H1 (cell line): ENCODE measurements around the gene MMP17. TPM values are rescaled to one million over a fixed set of nuclear protein-coding genes. Genes with fewer than 3 reads are reported as not detected.
"Not testable (repeated sequence)": the region's sequence is repeated elsewhere in the genome, so short reads cannot be mapped to it uniquely, and the experiment has no call there.

Experiments used
- CTCF ChIA-PET: fragments of 300-600 bp; sonication (Branson Sonifier 250); formaldehyde crosslinking; loops from one replicate; lab custom pipeline; 2021; ENCODE audit not compliant: partially characterized antibody; lab: Charles Lee
- POLR2A ChIA-PET: fragments of 300-600 bp; sonication (Branson Sonifier 250); formaldehyde crosslinking; loops from one replicate; lab custom pipeline; 2021; ENCODE audit warnings: inconsistent platforms; ENCODE audit not compliant: partially characterized antibody; lab: Charles Lee
- DNase-seq, 2 experiments: peaks; one replicate each; pipeline versions ENCODE4 v3.0.0 to v3.0.0-alpha.2; 2010 to 2022; ENCODE audit warnings: low spot score in 2 of 2, low read depth in 1 of 2, mixed read lengths in 1 of 2
- FAIRE-seq: peaks from 2 replicates; lab custom pipeline; 2011; peaks lifted over from hg19 to GRCh38; lab: Jason Lieb, UNC
- H2AFZ ChIP-seq: 2 replicates; pipeline ENCODE4 v1.8.1; 2012; ENCODE audit warnings: low read length, inconsistent platforms
- H2AK5ac ChIP-seq: 2 replicates; pipeline ENCODE4 v1.6.1; 2013; ENCODE audit warnings: low read depth, low read length
- H2BK120ac ChIP-seq: replicated peaks from 2 replicates; pipeline ENCODE3; 2013; ENCODE audit warnings: low read depth, low read length, inconsistent platforms
- H2BK12ac ChIP-seq: 2 replicates; pipeline ENCODE4 v1.6.1; 2013; ENCODE audit warnings: low read depth, low read length
- H2BK15ac ChIP-seq: 2 replicates; pipeline ENCODE4 v1.6.1; 2013; ENCODE audit warnings: low read length
- H2BK20ac ChIP-seq: 2 replicates; pipeline ENCODE4 v1.6.1; 2013; ENCODE audit warnings: low read length
- H2BK5ac ChIP-seq: 2 replicates; pipeline ENCODE4 v1.6.1; 2013; ENCODE audit warnings: low read depth, low read length
- H3K14ac ChIP-seq: 2 replicates; pipeline ENCODE4 v1.6.1; 2013; ENCODE audit warnings: inconsistent platforms; ENCODE audit not compliant: insufficient read length
- H3K18ac ChIP-seq: 2 replicates; pipeline ENCODE4 v1.6.1; 2013; ENCODE audit warnings: low read length; ENCODE audit errors: extremely low read depth
- H3K23ac ChIP-seq: 2 replicates; pipeline ENCODE4 v1.6.1; 2013; ENCODE audit warnings: inconsistent platforms; ENCODE audit not compliant: insufficient read length
- H3K23me2 ChIP-seq: 2 replicates; pipeline ENCODE4 v1.6.1; 2013; ENCODE audit warnings: low read depth, low read length
- H3K27ac ChIP-seq: 2 replicates; pipeline ENCODE4 v1.6.1; 2011; ENCODE audit warnings: low read depth, low read length, inconsistent platforms
- H3K27me3 ChIP-seq, 4 experiments: replicated peaks in 1 of 4; 1 replicate in 1 of 4; 2 replicates in 3 of 4; pipeline versions ENCODE4 v1.6.1 to v1.8.1; 2011 to 2013; ENCODE audit warnings: low read length in 3 of 4, mild to moderate bottlenecking in 3 of 4, inconsistent platforms in 2 of 4, mixed read lengths in 2 of 4, moderate library complexity in 1 of 4; ENCODE audit not compliant: control insufficient read depth in 3 of 4, insufficient read depth in 3 of 4; ENCODE audit errors: extremely low read depth in 1 of 4
- H3K36me3 ChIP-seq, 4 experiments: 2 replicates each; pipeline versions ENCODE4 v1.6.1 to v1.8.1; 2011 to 2013; ENCODE audit warnings: mild to moderate bottlenecking in 4 of 4, low read length in 3 of 4, moderate library complexity in 2 of 4, control low read depth in 1 of 4, inconsistent platforms in 1 of 4; ENCODE audit not compliant: insufficient read depth in 4 of 4, control insufficient read depth in 2 of 4
- H3K4ac ChIP-seq: replicated peaks from 2 replicates; pipeline ENCODE3; 2013; ENCODE audit warnings: low read length, low read depth, mixed read lengths, inconsistent platforms; ENCODE audit not compliant: insufficient read length
- H3K4me1 ChIP-seq, 4 experiments: replicated peaks in 1 of 4; 1 replicate in 1 of 4; 2 replicates in 3 of 4; pipeline versions ENCODE4 v1.6.1 to v1.8.1; 2011 to 2013; ENCODE audit warnings: low read length in 3 of 4, inconsistent platforms in 2 of 4, mixed read lengths in 1 of 4; ENCODE audit not compliant: insufficient read depth in 4 of 4, control insufficient read depth in 3 of 4
- H3K4me2 ChIP-seq, 2 experiments: 2 replicates each; pipeline versions ENCODE4 v1.6.1 to v1.8.1; 2011 to 2013; ENCODE audit warnings: low read depth in 2 of 2, low read length in 2 of 2, control low read depth in 1 of 2, inconsistent platforms in 1 of 2, mild to moderate bottlenecking in 1 of 2; ENCODE audit not compliant: insufficient read depth in 1 of 2
- H3K4me3 ChIP-seq, 4 experiments: fragments of 200-600, 300-600 bp in 1 of 4; sonication (generic), shearing (Covaris generic), sonication (Bioruptor Twin) in 1 of 4; 2 replicates each; pipeline versions ENCODE4 v1.5.1 to v1.8.1; 2011 to 2016; ENCODE audit warnings: low read length in 4 of 4, low read depth in 3 of 4, control low read depth in 2 of 4, inconsistent platforms in 2 of 4, mild to moderate bottlenecking in 2 of 4, mixed read lengths in 1 of 4, moderate library complexity in 1 of 4; ENCODE audit not compliant: insufficient read depth in 2 of 4; ENCODE audit errors: extremely low read depth in 1 of 4
- H3K56ac ChIP-seq: replicated peaks from 2 replicates; pipeline ENCODE3; 2013; ENCODE audit warnings: low read depth, mild to moderate bottlenecking, mixed read lengths, low read length, inconsistent platforms; ENCODE audit not compliant: insufficient read length
- H3K79me1 ChIP-seq: 2 replicates; pipeline ENCODE4 v1.6.1; 2013; ENCODE audit warnings: low read depth, low read length, control low read depth
- H3K79me2 ChIP-seq, 2 experiments: 2 replicates each; pipeline versions ENCODE4 v1.6.1 to v1.8.1; 2012 to 2013; ENCODE audit warnings: low read length in 2 of 2, mild to moderate bottlenecking in 2 of 2, inconsistent platforms in 1 of 2; ENCODE audit not compliant: insufficient read depth in 2 of 2, control insufficient read depth in 1 of 2
- H3K9ac ChIP-seq, 4 experiments: replicated peaks in 1 of 4; 1 replicate in 1 of 4; 2 replicates in 3 of 4; pipeline versions ENCODE4 v1.6.1 to v1.8.1; 2011 to 2013; ENCODE audit warnings: low read depth in 3 of 4, low read length in 3 of 4, control low read depth in 2 of 4, mild to moderate bottlenecking in 2 of 4, moderate library complexity in 2 of 4, inconsistent platforms in 1 of 4; ENCODE audit errors: extremely low read depth in 1 of 4
- H3K9me3 ChIP-seq, 2 experiments: 2 replicates each; pipeline versions ENCODE4 v1.6.1 to v1.8.1; 2012 to 2013; ENCODE audit warnings: mild to moderate bottlenecking in 2 of 2, moderate library complexity in 2 of 2, control low read depth in 1 of 2, inconsistent platforms in 1 of 2, low read depth in 1 of 2, low read length in 1 of 2, mixed read lengths in 1 of 2; ENCODE audit not compliant: insufficient read depth in 2 of 2
- H4K20me1 ChIP-seq, 2 experiments: replicated peaks in 1 of 2; 2 replicates each; pipeline versions ENCODE3 to v1.8.1; 2011 to 2013; ENCODE audit warnings: inconsistent platforms in 2 of 2, low read length in 2 of 2, mild to moderate bottlenecking in 1 of 2; ENCODE audit not compliant: insufficient read depth in 2 of 2, control insufficient read depth in 1 of 2
- H4K5ac ChIP-seq: 2 replicates; pipeline ENCODE4 v1.6.1; 2013; ENCODE audit warnings: low read length, low read depth, mixed read lengths, inconsistent platforms; ENCODE audit not compliant: insufficient read length
- H4K8ac ChIP-seq: 2 replicates; pipeline ENCODE4 v1.8.0; 2013; ENCODE audit warnings: mild to moderate bottlenecking, moderate library complexity, low read length, inconsistent platforms; ENCODE audit not compliant: insufficient read depth; ENCODE audit errors: extremely low read depth
- H4K91ac ChIP-seq: replicated peaks from 2 replicates; pipeline ENCODE3; 2013; ENCODE audit warnings: low read length, mixed read lengths, inconsistent platforms; ENCODE audit not compliant: insufficient read length
- WGBS, 2 experiments: shearing (Covaris generic) in 1 of 2; methylation state at CpG; one replicate each; pipeline versions ENCODE4 v1.1.6 to v1.1.7; 2013 to 2015; ENCODE audit warnings: low lambda C conversion rate in 2 of 2, mixed read lengths in 2 of 2, inconsistent platforms in 1 of 2, low coverage in 1 of 2, missing lambda C conversion rate in 1 of 2; ENCODE audit not compliant: insufficient replicate concordance in 2 of 2, insufficient coverage in 1 of 2, insufficient read length in 1 of 2; ENCODE audit errors: extremely low coverage in 1 of 2, missing lambda C conversion rate in 1 of 2; 5-methylcytosine and 5-hydroxymethylcytosine counted together
- polyA plus RNA-seq, 7 experiments: library from polyadenylated mRNA; depleted of rRNA in 3 of 7; stranded (reverse) in 5 of 7; unstranded in 2 of 7; fragments of >200 nt in 5 of 7; fragments of 200-250 nt in 2 of 7; gene quantifications; 1 replicate in 5 of 7; 2 replicates in 1 of 7; 4 replicates in 1 of 7; pipeline versions ENCODE4 v1.2.1 to v1.2.3, GENCODE V29; 2011 to 2013; ENCODE audit warnings: missing spikeins in 2 of 7, mixed read lengths in 2 of 7
- total RNA-seq: library from RNA; stranded (reverse); fragmentation: NEBNext Ultra II Directional; extraction: Animal tissue kit (Norgen Biotek cat#: 25700); gene quantifications from 2 replicates; pipeline ENCODE4 v1.2.1, GENCODE V29; 2021

Gene MMP17
- total and polyA plus RNA-seq, 2 of the 8 experiments (the other 6 are each of a cell fraction or from before 2014, with no cell fraction given): 41.3 to 53.8 TPM

- WGBS, 2 experiments: 88% methylated on average over 6 of the region's 6 CpGs; no CpG with 5 or more reads in 1 of the 2 experiments
- H3K4me2 ChIP-seq, H2BK15ac ChIP-seq, H2BK12ac ChIP-seq, H3K23me2 ChIP-seq, CTCF ChIA-PET, H3K4me1 ChIP-seq, H3K4me3 ChIP-seq, H3K23ac ChIP-seq, FAIRE-seq, H3K9me3 ChIP-seq, H3K36me3 ChIP-seq, H2AFZ ChIP-seq, H2BK5ac ChIP-seq, H2AK5ac ChIP-seq, H3K14ac ChIP-seq, H3K27ac ChIP-seq, H4K20me1 ChIP-seq, H3K56ac ChIP-seq, H3K79me1 ChIP-seq, H3K18ac ChIP-seq, DNase-seq, H3K27me3 ChIP-seq, H4K91ac ChIP-seq, H3K9ac ChIP-seq, POLR2A ChIA-PET, H2BK120ac ChIP-seq, H4K5ac ChIP-seq, H2BK20ac ChIP-seq, H3K4ac ChIP-seq, H4K8ac ChIP-seq, H3K79me2 ChIP-seq: not testable (repeated sequence)
These were observed 46.8 kb downstream of the MMP17 start for GRCh38 chr12:131874972-131875371.

- H2BK12ac ChIP-seq, H4K91ac ChIP-seq, DNase-seq, H3K27me3 ChIP-seq, H4K20me1 ChIP-seq, H4K5ac ChIP-seq, H3K36me3 ChIP-seq, H3K9ac ChIP-seq, H2BK120ac ChIP-seq, H4K8ac ChIP-seq, H2AFZ ChIP-seq, H3K18ac ChIP-seq, H3K4me2 ChIP-seq, H2BK5ac ChIP-seq, H3K4me3 ChIP-seq, H3K79me2 ChIP-seq, POLR2A ChIA-PET, CTCF ChIA-PET, H3K9me3 ChIP-seq, FAIRE-seq, H3K27ac ChIP-seq, H3K4ac ChIP-seq, H2AK5ac ChIP-seq, H3K56ac ChIP-seq, H3K14ac ChIP-seq, H3K23ac ChIP-seq, H3K23me2 ChIP-seq, H3K4me1 ChIP-seq, H2BK15ac ChIP-seq, H3K79me1 ChIP-seq, H2BK20ac ChIP-seq: not testable (repeated sequence)
- 92% methylated on average over 10 of the region's 10 CpGs; no CpG with 5 or more reads in 1 of the 2 experiments for WGBS, 2 experiments
These were observed 49.0 kb downstream of the MMP17 start for GRCh38 chr12:131877216-131877615.
